Measurements from ENCODE around the gene GATM.
"Not testable (repeated sequence)": the region's sequence is repeated elsewhere in the genome, so short reads cannot be mapped to it uniquely, and the experiment has no call there.

GATM gene

DNA sequence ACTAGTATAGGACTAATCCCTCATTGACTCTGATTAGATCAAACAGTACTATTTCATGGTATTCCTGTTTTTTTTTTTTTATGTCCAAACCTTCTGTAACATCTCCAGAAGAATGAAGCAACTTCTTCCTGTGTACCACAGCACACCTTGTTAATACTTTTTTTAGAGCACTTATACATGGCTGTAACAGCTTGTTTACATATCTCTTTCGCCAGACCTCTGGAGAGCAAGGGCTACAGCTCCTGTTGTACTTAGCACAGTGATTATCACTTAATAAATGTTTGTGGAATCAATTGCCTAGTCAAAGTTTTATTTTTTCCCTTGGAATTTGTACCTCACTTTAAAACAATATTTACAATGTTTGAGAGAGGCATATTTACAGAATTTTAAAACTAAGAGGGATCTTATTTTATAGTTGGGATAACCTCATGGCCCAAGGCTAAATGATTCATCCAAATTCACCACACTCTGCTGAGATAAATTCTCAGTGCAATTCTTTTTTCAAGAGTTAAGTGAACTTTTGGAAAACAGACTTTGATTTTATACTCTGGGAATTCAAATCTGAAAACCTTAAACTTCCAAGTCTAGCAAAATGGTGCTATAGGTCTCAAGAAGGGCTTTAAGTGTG lies 9.2 kb upstream of the GATM start:
- no peak for DNase-seq (ENCODE audit: low spot score)

DNA sequence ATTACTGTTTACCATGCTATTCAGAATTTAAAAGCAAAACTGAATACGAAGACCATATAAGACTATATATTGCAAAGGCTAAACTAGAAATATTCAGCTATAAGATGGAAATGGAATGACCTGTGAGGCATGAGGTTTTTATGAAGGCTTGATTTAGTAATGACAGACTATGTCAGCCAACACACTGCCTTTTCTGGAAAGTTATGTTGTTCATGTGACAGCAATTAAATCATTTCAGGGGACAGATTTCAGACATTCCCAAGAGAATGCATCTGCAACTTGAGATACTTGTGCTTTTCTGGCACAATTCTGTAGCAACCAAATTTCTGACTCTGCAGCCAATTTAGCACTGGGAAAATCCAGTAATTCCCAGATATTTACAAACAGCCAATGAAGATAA lies 8.6 kb upstream of the GATM start:
- no peak for DNase-seq (ENCODE audit: low spot score)

DNA sequence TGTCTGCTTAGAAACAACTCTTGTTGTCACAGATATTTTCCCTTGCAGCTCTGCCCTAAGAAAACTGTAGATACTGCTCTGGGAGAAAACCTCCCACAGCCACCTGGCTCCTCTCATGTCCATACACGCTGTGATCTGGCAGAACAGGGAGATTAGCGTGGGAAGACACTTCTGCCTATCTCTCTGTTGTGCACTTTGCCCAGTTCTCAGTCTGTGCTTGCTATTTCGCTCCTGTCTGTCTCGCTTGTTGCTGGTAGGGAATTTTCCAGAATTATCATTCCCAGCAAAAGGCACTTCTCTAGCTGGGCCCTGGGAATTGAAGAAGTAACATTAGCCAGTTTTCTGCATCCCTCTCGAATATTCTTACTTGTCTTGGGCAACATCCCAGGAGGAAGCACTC lies 8.1 kb upstream of the GATM start:
- DNase-seq (ENCODE audit: low spot score) = no peak

DNA sequence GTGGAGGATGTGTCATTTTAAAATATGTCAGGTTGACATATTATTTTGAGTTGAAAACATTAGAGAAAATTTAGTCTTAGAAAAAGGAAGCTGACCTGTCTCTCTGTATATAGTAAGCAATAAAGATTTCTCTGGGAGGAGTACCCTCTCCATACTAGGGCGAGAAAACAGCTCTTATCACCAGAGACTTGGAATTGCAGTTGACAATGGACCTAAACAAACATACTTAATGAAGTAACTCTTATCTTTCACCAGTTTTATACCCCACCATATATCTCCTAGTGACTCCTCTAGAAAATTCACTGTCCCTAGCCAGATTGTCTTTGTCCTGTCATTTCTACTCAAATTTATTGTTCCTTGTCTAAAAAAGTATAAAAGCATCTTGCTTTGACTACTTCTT lies 7.2 kb upstream of the GATM start:
- DNase-seq (ENCODE audit: low spot score) = no peak

DNA sequence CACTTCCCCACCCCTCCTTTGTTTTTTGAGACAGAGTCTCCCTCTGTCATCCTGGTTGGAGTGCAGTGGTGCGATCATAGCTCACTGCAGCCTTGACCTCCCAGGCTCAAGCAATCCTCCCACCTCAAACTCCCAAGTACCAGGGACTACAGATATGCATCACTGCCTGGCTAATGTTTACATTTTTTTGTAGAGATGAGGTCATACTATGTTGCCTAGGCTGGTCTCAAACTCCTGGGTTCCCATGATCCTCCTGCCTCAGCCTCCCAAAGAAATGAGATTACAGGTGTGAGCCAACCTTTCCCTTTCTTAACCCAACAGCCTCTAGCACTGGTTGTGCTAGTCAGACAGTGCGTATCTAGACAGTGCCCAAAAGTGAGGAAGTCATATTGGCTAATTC lies 6.4 kb upstream of the GATM start:
- no peak for DNase-seq (ENCODE audit: low spot score)

DNA sequence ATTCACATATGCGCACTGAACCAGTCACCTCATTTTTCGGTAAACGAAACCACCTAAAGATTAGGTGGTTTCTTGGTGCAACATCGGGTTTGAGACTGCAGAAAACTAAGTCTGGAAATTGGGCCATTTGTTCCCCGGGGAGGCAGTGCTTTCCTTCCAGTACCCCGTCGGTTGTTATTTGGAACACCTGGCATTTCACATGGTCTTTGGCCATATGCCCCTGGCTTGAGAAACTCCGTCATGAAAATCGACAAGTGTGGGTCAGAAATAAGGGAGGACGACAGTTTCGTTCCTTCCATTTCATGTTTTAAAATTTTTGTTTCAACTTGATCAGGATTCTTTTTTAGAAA lies 544 bp upstream of the GATM start:
- no peak for DNase-seq (ENCODE audit: low spot score)

DNA sequence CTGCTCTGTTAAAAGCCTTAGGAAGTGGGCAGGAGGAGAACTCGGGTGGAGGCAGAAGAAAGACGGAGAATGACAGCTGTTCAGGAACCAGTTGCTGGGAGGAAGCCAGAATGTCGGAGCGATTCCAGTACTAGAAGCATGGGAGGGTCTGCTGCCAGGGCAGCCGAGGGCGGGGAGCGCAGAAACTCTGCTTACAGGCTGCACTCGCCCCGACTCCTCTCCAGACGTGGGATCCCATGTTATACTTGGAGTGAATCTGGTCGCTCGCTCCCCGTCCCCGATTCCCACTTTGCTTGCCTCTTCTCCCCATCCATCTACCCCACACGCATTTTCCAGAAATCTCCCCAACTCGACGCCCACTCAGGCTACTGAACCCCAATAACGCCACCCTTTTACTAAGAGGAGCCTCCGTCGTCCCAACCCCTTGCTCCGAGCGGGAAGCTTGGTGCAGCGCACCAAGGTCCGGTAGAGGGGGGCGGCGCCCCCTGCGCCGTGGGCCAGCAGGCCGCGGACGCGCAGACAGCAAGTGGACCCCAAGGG lies 665 bp downstream of the GATM start:
- DNase-seq (ENCODE audit: low spot score) = no peak

DNA sequence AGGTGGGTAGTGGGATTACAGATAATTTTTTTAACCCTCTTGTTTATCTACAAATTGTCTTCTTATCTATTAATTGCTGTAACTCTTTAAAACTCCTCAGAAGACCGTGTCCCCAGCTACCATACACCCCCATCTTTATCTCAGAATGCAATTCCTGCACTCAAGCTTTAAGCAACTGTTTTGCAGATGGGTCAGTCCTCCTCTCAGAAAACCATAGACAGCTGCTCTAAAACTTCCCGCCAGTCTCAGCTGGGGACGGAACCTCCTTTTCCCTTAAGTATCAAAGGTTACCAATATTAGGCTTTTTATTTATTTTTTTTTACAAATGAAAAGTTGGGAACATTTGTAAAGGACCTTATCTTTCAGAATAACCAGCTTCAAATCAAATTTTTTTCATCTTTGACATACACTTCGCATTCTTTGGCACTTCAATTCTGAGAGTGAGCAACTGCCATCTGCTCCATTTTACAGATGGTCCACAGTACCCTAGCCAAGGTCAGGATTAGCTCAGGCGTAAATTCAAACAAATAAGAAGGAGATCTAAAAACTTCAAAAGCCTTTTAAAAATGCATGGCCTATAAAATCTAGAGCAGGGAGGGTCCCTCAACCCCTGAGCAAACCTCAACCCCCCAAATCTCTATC lies 1.3 kb downstream of the GATM start:
- DNase-seq (ENCODE audit: low spot score) = no peak

DNA sequence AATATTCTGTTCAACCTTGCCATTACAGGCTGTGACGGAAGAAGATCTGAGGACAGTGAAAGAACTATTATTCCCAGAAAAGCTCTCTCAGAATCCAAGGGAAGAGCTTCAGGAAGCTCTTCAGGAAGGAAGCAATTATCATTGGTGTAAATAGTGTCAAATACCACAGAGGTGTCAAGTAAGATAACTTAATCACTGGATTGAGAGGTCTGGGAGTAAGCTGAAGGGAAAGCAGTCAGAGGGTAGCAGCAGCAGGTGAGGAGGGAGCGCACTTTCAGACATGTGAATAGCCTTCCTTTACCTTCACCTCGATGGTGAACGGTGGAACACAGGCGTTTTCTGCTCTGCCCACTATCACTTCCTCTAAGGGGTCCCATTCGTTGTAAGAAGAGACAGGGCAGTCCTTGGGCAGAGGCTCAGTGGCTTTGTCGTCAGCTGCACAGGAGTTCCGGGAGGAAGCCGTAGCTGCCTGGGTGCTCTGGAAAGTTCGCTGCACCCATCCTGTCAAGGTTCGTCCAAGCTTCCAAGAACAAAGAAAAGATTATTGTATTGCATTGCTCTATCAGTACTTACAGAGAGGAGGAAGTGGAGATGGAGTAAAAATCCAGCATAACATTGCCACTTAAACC lies 1.9 kb downstream of the GATM start:
- no peak for DNase-seq (ENCODE audit: low spot score)

DNA sequence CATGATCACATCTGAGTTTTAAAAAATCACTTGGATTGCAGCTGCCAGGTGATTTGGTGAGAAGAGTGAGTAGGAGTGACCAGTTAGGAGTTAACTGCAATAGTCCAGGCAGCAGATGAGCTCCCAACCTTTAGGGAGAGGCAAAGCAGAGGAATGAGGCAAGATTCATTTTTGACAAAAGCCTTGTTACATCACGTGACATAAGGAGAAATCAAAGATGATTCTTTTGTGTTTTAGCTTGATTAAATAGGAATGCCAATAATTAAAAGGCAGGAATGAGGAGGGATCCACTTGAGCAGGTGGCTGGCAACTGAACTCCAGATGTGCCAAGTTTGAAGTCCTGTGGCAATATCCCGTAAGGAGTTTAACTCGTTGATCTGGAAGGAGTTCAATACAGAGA lies 2.5 kb downstream of the GATM start:
- no peak for DNase-seq (ENCODE audit: low spot score)

DNA sequence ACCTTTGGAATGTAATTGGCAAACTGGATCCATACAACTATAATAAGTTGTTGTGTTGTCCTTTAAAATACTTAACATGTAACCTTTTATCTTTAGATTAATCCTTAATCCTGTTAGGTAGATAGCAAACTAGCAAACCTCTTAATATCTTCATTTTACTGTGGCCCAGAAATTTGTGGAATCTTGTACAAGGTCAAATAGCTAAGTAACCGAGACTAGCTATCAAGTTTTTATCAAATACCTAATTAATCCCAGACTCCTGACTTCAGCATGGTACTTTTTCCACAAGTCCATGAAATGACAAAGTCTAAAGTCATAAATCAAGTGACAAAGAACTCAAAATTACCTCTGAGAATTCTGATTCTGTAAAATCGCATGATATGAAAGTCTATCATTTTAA lies 4.4 kb downstream of the GATM start:
- no peak for DNase-seq (ENCODE audit: low spot score)

DNA sequence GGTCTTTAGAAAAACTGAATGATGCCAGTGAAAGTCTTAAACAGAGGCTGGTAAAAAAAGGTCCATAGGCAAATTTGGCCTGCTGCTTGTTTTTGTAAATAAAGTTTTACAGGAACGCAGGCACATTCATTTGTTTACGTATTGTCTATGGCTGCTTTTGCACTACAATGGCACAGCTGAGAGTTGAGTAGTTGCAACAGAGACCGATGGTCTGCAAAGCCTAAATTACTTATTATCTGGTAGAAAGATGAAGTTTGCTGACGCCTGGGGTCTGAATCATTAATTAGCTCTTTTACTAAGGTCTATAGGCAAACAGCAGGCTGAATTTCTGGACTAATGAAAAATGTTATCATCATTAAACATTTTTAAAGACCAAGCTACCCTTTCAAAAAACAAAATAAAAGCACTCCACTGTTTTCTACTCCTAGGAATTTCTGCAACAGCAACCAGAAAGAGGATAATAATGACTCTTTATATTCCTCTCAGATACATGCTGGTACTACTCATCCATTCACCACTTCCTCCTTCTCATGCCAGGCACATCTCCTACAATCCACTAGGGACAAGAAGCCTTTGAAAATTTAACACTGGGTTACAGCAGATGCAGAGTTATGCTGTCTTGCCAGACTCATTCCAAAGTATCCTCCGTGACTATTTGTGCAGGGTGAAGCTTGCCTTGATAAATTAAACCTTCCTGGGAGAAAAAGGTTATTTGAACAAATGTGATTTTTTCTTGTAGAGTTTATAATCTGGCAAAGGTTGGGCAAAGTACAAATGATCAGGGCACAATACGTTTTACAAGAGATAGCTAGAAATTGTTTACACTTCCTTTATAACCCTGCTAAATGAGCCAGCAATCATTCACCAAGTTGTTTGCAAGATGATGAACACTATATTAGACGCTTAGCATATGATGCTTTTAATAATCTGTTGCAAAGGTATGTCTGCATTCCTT lies 6.0 kb downstream of the GATM start:
- DNase-seq (ENCODE audit: low spot score) = no peak

DNA sequence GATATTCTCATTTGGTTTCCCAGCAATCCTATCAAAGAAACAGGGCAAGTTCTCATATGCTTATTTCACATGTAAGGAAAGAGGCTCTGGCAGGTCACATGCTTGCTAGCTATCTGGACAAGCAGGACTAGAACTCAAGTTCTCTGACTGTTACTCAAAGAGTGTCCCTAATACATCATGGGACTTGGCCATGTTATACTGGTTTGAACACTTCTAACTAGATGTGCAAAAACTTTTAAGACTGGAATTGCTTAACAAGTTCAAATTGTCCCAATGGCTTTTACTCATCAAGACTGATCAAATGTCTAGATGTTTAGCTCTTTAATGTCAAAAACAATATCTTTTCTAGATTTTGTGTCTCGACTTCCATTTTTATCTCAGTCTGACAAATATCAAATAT lies 6.8 kb downstream of the GATM start:
- DNase-seq (ENCODE audit: low spot score) = no peak

DNA sequence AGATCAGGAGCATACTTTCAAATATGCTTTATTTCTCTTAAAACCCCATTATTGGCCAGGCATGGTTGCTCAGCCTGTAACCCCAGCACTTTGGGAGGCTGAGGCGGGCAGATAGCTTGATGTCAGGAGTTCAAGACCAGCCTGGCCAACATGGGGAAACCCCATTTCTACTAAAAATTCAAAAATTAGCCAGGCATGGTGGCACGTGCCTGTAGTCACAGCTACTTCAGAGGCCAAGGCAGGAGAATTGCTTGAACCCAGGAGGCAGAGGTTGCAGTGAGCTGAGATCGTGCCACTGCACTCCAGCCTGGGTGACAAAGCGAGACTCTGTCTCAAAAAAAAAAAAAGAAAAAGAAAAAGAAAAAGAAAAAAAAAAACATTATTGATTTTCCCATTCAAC lies 8.3 kb downstream of the GATM start:
- not testable (repeated sequence) for DNase-seq (ENCODE audit: low spot score)

DNA sequence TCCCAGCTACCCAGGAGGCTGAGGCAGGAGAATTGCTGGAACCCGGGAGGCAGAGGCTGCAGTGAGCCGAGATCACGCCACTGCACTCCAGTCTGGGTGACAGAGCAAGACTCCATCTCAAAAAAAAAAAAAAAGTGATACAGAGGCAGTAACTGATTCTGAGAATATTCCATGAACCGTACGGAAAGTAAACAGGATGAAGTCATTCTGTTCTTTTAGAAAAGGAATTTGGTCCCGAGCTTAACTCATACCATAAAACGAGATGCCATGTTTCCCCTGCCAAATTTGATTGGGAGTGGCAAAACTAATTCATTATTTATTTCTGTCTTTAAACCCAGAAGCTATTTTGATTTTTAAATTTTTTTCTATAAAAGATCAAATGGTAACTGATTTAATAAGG lies 11.1 kb downstream of the GATM start:
- not testable (repeated sequence) for DNase-seq (ENCODE audit: low spot score)

DNA sequence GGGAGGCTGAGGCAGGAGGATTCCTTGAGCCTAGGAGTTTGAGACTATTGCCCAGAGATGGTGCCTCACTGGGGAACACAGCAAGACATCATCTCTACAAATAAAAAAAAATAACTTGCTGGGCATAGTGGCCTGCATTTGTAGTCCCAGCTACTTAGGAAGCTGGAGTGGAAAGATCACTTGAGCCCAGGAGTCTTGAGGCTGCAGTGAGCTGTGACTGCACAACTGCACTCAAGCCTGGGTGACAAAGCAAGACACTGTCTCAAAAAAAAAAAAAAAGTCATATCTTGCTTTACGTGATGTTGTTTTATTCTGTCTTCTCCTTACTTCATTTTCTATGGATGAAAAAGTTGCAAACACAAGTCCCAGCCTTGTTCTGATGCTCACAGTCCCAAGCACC lies 14.1 kb downstream of the GATM start:
- DNase-seq (ENCODE audit: low spot score) = no peak

DNA sequence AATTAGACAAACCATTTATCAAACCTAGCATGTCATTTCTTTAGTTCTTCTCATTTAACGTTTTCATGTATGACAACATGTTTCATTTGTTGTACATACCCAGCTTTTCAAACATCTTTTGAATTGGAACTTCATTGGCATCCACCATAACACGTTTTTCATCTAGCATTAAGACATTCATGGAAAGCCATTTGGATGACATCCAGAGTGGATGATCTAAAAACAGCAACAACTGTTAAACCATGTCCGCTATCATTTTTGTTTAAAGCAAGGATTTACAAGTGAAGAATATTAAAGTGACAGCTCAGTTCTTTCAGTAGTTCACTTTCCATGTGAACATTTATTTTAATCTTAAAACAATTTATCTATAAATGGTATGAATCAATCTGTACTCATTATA lies 14.5 kb downstream of the GATM start:
- no peak for DNase-seq (ENCODE audit: low spot score)

DNA sequence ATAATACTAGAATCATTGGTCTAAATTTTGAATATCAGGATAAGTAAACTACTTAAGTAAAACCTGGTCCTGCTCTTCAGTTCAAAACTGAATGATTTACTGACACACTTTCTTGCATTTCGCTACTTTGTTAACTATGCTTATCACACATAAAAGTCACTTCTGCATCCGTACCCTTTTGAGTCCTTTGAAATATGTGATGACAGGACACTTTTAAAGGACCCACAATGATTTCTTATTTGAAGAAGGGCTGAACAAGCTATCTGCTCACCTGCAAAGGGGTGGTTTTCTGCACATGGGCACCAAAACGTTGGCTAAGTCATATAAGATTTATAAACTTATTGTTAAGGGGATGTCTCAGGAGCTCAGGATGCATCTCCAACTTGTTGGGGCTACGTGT lies 15.0 kb downstream of the GATM start:
- no peak for DNase-seq (ENCODE audit: low spot score)

DNA sequence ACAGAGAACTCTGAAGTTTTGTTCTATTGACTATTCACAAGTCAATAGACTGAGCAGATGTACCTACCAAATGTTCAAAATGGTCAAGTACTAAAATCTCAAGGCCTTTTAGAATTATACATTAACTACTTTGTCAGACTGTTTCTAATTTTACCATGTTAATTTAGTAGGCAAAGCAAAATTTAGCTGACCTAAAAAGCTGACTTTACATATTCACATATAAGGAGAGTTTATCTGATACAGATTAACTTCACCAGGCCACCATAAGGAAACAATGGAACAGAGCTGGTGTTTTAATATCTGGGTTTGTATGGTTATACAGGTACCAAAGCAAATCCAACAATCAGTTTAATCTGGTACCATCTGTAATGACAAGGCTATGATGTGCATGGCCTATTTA lies 15.9 kb downstream of the GATM start:
- DNase-seq (ENCODE audit: low spot score) = no peak

DNA sequence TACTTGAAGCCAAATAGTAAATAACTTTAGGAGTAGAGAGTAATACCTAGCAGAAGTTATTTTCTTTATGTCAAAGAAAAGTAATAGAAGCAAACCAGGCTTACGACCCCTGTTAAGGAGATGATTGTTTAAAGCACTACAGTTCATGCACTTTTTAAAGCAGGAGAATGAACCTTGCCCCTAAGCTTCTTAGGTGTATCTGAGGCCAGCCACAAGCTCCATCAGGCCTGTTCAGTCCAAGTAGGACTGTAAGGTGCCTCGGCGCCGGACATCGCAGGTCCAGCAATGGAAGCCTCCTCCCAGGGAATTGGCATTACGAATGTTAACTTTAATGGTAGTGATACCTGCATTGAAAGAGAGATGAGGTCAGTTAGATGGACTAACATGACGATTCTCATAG lies 16.5 kb downstream of the GATM start:
- no peak for DNase-seq (ENCODE audit: low spot score)

DNA sequence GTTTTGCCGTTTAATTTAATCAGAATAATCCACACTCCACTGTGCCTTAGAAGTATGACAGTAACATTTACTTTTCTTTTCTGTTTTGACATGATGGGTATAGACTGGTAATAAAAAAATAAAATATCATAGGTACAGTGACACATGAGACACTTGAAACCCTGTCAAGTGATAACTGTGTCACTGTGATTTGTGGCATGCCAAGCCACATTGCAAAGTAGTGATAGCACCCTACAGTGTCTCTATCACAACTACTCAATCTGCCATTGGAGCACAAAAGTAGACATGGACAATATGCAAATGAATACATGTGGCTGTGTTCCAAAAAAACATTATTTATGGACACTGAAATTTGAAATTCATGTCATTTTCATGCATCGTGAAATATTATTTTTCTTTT lies 22.5 kb downstream of the GATM start:
- DNase-seq (ENCODE audit: low spot score) = no peak

DNA sequence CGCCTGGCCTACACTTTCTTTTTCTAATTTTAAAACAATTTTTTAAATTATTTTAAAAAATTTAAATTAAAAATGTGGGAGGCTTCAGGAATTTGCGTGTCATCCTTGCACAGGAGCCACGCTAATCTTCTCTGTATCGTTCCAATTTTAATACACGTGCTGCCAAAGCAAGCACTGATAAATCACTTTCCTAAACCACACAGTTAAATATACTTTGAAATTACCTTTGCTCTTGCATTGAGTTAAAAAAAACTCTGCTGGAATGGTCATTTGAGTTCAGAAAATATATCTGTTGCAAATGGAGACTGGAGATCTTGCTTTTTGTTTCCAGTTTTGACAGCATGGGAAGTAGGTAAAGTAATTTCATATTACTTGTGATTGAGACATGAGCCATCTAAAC lies 23.6 kb downstream of the GATM start:
- DNase-seq (ENCODE audit: low spot score) = no peak

DNA sequence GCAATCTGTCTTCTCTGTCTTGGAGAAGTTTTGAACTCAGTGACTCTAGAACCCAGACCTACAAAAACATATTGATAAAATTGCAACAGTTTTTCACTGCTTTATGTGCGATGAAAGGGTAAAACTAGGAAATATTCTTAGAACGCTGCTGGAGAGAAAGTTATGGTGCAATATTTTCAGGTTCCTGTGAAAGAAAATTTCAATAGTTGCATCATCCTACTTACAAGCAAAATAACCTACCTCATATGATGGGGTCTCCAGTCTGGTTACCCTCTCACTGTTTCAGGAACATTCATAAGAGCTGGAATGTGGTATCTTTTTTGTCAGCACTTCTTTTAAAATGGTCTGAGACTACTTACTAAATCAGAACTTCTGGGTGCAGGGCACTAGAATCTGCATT lies 27.1 kb downstream of the GATM start:
- no peak for DNase-seq (ENCODE audit: low spot score)

All from CD4-positive, alpha-beta T cell treated with Interleukin-2 at 100 ng/mL for 4 hours (primary cell).